NCI-H146 treated with DMSO at 0.1 percent for 48 hours (cell line): Measurements from ENCODE around the gene TTC23.

Source experiments
- DNase-seq: peaks from one replicate; lab custom pipeline; 2025; ENCODE audit not compliant: unreplicated experiment; lab: John Stamatoyannopoulos, UW

Gene TTC23

GRCh38 chr15:99249270-99249841, at the start of gene TTC23:
Gene TTC23 (minus strand): TSS chr15:99249581. CDS start chr15:99228712, 20,869 bp downstream.
- DNase-seq = no peak

DNA sequence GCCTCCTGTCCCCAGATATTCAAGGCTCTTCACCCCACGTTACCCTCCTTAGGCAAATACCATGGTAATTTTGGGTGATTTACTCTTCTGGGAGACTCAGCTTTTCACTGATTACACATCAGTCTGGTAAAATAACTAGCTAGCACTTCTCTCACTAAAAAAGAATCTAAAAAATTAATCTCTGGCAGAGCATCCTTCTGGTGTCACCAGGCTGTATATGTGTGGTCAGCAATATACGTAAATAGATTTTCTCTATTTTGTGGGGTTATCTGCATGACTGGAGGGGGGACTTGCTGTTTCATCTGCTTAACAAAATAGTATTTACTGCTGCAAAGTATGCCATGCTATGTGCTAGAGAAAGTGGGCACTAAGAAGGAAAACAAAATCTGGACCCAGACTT, 47.0 kb upstream of the TTC23 start:
- no peak for DNase-seq

GRCh38 chr15:99295840-99296239, 46.5 kb upstream of the TTC23 start:
- no peak for DNase-seq

DNA sequence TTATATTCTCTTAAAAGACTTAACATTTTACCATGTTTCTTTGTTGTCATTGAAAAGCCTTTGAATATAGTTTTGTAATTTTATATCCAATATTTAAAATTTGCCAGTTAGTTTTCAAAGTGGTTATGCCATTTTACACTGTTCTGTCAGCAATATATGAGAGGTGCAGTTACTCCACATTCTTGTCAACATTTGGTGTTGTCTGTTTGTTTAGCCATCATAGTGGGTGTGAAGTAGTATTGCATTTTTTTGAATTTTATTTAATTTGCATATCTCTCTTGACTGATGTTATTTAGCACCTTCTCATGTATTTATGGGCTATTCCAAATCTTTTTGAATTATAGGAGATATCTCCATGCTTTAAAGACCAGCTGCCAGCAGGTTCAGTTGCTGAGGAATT, 42.3 kb upstream of the TTC23 start:
- DNase-seq = no peak

DNA sequence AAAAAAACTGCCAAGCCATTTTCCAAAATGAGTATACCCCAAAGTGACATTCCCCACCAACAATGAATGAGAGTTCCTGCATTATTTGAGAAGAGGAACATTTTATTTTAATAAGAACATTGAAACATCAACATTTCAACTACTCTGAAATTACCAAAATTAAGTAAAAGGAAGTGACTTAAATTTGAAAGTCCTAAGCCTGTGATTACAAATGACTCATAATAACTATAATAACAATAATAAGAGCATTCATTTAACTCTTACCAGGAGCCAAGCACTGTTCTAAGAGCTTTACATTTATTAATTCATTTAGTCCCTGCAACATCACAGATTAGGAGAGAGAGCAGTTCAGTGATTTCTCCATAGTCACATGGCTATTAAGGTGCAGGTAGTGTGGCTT, 34.3 kb upstream of the TTC23 start:
- DNase-seq = no peak

GRCh38 chr15:99282586-99282985, 33.2 kb upstream of the TTC23 start:
- DNase-seq = no peak

DNA sequence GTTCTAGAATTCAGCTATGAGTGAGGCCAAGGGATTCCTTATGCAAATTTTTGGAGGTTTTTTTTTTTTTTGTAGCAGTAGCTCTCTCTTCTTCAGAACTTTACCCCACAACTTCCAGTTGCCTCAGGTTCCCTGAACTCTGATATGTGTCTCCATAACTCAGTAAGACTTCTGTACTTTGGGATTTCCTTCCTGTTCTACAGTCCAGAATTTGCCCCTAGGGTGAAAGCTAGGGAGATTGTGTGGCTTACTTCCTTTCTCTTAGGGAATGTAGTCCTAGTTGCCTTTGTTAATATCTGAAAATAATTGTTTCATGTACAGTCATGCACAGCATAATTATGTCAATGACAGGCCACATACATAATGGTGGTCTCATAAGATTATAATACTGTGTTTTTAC, 32.7 kb upstream of the TTC23 start:
- DNase-seq = no peak

DNA sequence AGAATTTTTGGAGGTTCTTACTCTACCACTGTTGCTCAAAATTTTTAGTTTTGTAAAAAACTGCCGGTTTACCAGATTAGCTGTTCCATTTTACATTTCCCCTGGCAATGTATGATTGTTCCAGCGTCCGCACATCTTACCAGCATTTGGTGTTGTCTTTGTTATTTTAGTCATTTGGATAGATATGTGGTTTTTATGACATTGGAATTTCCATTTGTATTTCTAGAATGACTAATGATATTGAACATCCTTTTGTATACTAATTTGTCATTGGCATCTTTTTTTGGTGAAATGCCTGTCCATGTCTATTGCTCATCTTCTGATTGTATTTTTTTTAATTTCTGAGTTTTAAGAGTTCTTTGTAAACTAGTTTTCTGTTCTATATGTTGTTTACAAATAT, 30.4 kb upstream of the TTC23 start:
- DNase-seq = no peak

GRCh38 chr15:99279290-99279689, 29.9 kb upstream of the TTC23 start:
- DNase-seq = no peak

GRCh38 chr15:99275525-99276128, 26.2 kb upstream of the TTC23 start:
- DNase-seq = no peak

- DNase-seq = no peak
Measured at GRCh38 chr15:99275061-99275460, 25.7 kb upstream of the TTC23 start.

- DNase-seq = no peak
Measured at GRCh38 chr15:99273801-99274200, 24.4 kb upstream of the TTC23 start.

DNA sequence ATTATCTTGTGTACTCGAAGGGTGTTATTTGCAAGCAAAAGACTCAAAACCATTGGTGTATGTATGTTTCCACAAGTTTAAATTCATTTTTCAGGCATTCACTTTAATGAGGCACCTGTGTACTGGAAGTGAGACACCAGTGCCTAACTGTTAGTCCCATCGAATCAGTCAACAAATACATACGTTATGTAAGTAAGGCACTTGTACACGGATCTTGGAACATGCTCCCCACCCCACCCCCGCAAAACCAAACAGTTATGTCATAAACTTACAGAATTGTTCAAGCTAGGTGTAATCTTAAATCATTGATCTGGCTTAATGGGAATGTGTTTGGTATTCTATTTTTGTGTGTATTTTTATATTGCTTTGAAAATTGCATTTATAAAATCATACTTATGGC, 19.1 kb upstream of the TTC23 start:
- no peak for DNase-seq

GRCh38 chr15:99267957-99268356, 18.6 kb upstream of the TTC23 start:
- DNase-seq = no peak

DNA sequence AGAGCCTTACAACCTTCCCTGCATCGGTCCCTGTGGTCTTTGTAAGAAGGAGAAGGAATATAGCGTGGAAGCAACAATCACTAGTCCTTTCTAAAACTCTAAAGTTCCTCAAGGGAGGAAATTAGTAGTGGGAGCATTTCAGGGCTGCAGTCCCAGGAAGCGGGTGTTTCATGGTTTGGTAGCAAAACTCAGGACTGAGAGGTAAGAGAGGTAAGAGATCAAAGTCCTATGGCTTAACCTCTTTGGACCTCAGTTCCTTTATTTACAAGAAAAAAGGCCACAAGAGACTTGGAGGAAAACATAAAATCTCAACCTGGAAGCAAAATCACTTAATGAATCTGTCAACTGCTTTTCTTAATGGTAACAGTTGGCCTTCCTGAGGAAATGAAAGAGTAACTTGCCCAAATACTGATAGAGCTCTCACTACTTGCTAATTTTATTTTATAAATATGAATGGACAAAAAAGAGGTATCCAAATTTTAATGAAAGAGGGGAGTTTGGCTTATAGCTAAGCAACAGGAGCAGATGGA, 16.2 kb upstream of the TTC23 start:
- no peak for DNase-seq

DNA sequence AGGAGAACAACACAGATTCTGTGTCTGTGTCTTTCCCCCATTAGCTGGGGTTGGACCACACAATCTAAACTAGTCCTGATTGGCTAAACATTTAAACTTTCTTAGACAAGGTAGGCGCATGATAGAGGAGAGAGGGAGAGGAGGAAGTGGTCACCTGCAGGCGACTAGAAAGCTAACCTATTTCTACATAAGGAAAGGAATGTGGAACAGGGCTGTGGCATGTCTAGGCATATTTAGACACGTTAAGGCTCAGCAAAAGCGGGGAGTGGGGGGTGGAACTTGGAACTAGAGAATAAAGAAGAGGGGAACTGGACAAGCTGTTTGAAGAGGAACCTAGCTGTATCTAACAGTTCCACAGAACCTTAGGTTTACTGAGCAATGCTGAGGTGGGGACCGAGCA, 14.7 kb upstream of the TTC23 start:
- no peak for DNase-seq

- no peak for DNase-seq
Measured at GRCh38 chr15:99257107-99257750, 7.8 kb upstream of the TTC23 start.

- DNase-seq = no peak
Measured at GRCh38 chr15:99253381-99254090, 4.2 kb upstream of the TTC23 start.

- no peak for DNase-seq
Measured at GRCh38 chr15:99252326-99252725, 2.9 kb upstream of the TTC23 start.

GRCh38 chr15:99250857-99251841, 1.8 kb upstream of the TTC23 start, which contains the start of gene LRRC28:
Gene LRRC28 (plus strand): TSS chr15:99251481. CDS start chr15:99255958, 4,477 bp downstream.
- DNase-seq = peak; percentile 98

- no peak for DNase-seq
Measured at GRCh38 chr15:99250494-99250856, 1.1 kb upstream of the TTC23 start.
